Mesothelial cell of epicardium (in vitro differentiated cells): ENCODE data around the gene PSG4. TPM values are rescaled to one million over a fixed set of nuclear protein-coding genes. Genes with fewer than 3 reads are reported as not detected.
"Not testable (repeated sequence)": the region's sequence is repeated elsewhere in the genome, so short reads cannot be mapped to it uniquely, and the experiment has no call there.

Experiments
- DNase-seq, 2 experiments: peaks; one replicate each; pipeline ENCODE4 v3.0.0; 2021; ENCODE audit warnings: low spot score in 2 of 2; ENCODE audit not compliant: unreplicated experiment in 2 of 2
- H3K27ac Mint-ChIP-seq: 2 replicates; pipeline ENCODE4 v1.8.0; 2021; ENCODE audit warnings: mixed read lengths
- H3K27me3 Mint-ChIP-seq: 2 replicates; pipeline ENCODE4 v1.8.0; 2021; ENCODE audit warnings: low read depth, mixed read lengths
- H3K36me3 Mint-ChIP-seq: 2 replicates; pipeline ENCODE4 v1.8.0; 2021; ENCODE audit warnings: mixed read lengths
- H3K4me1 Mint-ChIP-seq: 2 replicates; pipeline ENCODE4 v1.8.0; 2021; ENCODE audit warnings: mixed read lengths
- H3K4me3 Mint-ChIP-seq: 2 replicates; pipeline ENCODE4 v1.8.0; 2021; ENCODE audit warnings: mild to moderate bottlenecking, moderate library complexity, mixed read lengths
- H3K9me3 Mint-ChIP-seq: 2 replicates; pipeline ENCODE4 v1.8.0; 2021; ENCODE audit warnings: mixed read lengths
- CTCF ChIP-seq: fragments of 200-600 bp; sonication (generic); IDR thresholded peaks from one replicate; pipeline ENCODE4 v1.5.0; 2021; ENCODE audit warnings: antibody characterized with exemption; ENCODE audit not compliant: unreplicated experiment
- total RNA-seq: library from RNA; stranded (reverse); gene quantifications from 3 replicates; pipeline ENCODE4 v1.2.1, GENCODE V29; 2021

Gene PSG4
- total RNA-seq: not detected in 3 replicates

DNA sequence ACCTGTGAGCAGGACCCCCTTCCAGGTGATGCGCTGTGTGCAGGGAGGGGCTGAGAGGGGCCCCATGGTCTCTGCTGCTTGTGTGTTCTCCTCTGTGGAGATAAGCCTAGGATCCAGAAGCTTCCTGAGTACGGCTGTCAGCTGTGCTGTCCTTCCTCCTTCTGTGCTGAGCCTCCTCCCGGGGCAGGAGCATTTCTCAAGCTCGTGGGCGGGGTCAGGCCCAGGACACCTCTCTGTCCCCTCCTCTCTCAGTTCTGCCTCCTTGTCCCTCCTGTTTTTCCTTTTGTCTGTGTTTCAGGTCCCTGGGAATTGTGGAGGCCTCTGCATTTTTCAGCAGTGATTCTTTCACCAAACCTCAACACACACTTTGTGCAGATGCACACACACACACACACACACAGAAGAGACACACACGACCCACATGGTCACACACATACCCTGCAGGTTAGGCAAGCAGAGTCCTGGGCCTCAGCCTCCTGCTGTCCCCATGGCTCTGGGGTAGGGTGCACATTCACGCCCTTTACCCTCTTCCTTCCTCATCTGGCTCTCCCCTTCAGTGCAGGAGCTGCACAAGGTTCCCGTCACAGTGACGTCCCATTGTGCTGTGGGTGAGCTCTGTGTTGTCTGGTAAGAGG, at the start of gene PSG4:
TSS of gene PSG4 (minus strand) at position 168 of the 635 bp plus-strand sequence. CDS start at position 66, 102 bp downstream.
- not testable (repeated sequence) for H3K36me3 Mint-ChIP-seq, H3K27ac Mint-ChIP-seq, DNase-seq, H3K4me3 Mint-ChIP-seq, H3K27me3 Mint-ChIP-seq, H3K4me1 Mint-ChIP-seq
- peaks cover 27% of the 10 kb centered on the region for H3K9me3 Mint-ChIP-seq

GRCh38 chr19:43251428-43251827, 46.0 kb upstream of the PSG4 start:
- not testable (repeated sequence) for H3K27me3 Mint-ChIP-seq, H3K36me3 Mint-ChIP-seq, H3K4me1 Mint-ChIP-seq, H3K27ac Mint-ChIP-seq, DNase-seq, H3K4me3 Mint-ChIP-seq
- peaks cover 32% of the 10 kb centered on the region for H3K9me3 Mint-ChIP-seq

DNA sequence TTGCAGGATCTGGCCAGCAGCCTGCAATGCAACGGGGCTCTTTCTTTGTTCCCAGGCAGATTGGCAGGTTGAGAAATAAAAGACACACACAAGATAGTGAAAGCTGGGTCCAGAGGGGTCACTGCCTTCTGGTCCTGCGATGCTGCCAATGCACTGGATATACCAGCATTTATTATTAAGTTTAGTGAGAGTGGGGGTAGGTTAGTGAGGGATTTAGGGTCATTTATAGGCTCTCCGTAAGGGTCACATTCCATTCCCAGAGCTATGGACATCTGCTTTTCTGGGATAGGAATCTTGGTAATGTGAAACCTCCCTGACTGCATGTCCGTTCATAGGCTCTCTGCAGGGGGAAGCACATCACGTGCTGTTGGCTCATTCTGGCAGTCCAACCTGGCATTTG, 44.9 kb upstream of the PSG4 start:
- not testable (repeated sequence) for DNase-seq, H3K4me3 Mint-ChIP-seq, H3K36me3 Mint-ChIP-seq, H3K27ac Mint-ChIP-seq, H3K4me1 Mint-ChIP-seq, H3K27me3 Mint-ChIP-seq
- H3K9me3 Mint-ChIP-seq: peaks cover 25% of the 10 kb centered on the region

GRCh38 chr19:43248635-43249002, 43.2 kb upstream of the PSG4 start:
- peaks cover 22% of the 10 kb centered on the region for H3K9me3 Mint-ChIP-seq

GRCh38 chr19:43247243-43247880, 41.9 kb upstream of the PSG4 start:
- not testable (repeated sequence) for H3K27ac Mint-ChIP-seq, H3K27me3 Mint-ChIP-seq, H3K4me3 Mint-ChIP-seq, H3K4me1 Mint-ChIP-seq, H3K36me3 Mint-ChIP-seq, DNase-seq
- peaks cover 22% of the 10 kb centered on the region for H3K9me3 Mint-ChIP-seq

More at GRCh38 chr19:43248635-43249002, 43.2 kb upstream of the PSG4 start:
- not testable (repeated sequence) for H3K27ac Mint-ChIP-seq, DNase-seq, H3K27me3 Mint-ChIP-seq, H3K4me3 Mint-ChIP-seq, H3K36me3 Mint-ChIP-seq, H3K4me1 Mint-ChIP-seq

GRCh38 chr19:43245848-43246247, 40.4 kb upstream of the PSG4 start:
- H3K4me1 Mint-ChIP-seq, H3K27me3 Mint-ChIP-seq, H3K36me3 Mint-ChIP-seq, H3K27ac Mint-ChIP-seq, DNase-seq, H3K4me3 Mint-ChIP-seq: not testable (repeated sequence)
- H3K9me3 Mint-ChIP-seq: peaks cover 21% of the 10 kb centered on the region

DNA sequence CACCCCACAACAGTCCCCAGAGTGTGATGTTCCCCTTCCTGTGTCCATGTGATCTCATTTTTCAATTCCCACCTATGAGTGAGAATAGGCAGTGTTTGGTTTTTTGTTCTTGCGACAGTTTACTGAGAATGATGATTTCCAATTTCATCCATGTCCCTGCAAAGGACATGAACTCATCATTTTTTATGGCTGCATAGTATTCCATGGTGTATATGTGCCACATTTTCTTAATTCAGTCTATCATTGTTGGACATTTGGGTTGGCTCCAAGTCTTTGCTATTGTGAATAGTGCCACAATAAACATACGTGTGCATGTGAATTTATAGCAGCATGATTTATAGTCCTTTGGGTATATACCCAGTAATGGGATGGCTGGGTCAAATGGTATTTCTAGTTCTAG, 36.8 kb upstream of the PSG4 start:
- H3K9me3 Mint-ChIP-seq: peaks cover 29% of the 10 kb centered on the region
- H3K4me1 Mint-ChIP-seq: not testable (repeated sequence)

GRCh38 chr19:43238213-43238612, 32.8 kb upstream of the PSG4 start:
- H3K9me3 Mint-ChIP-seq: peaks cover 29% of the 10 kb centered on the region
- H3K36me3 Mint-ChIP-seq, H3K27me3 Mint-ChIP-seq, H3K4me1 Mint-ChIP-seq, H3K27ac Mint-ChIP-seq, H3K4me3 Mint-ChIP-seq, DNase-seq: not testable (repeated sequence)

More for the DNA sequence above, 36.8 kb upstream of the PSG4 start:
- H3K27ac Mint-ChIP-seq, H3K4me3 Mint-ChIP-seq, H3K27me3 Mint-ChIP-seq, DNase-seq, H3K36me3 Mint-ChIP-seq: not testable (repeated sequence)

- H3K9me3 Mint-ChIP-seq: peaks cover 19% of the 10 kb centered on the region
- DNase-seq, H3K27me3 Mint-ChIP-seq, H3K4me3 Mint-ChIP-seq, H3K27ac Mint-ChIP-seq, H3K36me3 Mint-ChIP-seq, H3K4me1 Mint-ChIP-seq: not testable (repeated sequence)
Measured at GRCh38 chr19:43235686-43236085, 30.2 kb upstream of the PSG4 start.

DNA sequence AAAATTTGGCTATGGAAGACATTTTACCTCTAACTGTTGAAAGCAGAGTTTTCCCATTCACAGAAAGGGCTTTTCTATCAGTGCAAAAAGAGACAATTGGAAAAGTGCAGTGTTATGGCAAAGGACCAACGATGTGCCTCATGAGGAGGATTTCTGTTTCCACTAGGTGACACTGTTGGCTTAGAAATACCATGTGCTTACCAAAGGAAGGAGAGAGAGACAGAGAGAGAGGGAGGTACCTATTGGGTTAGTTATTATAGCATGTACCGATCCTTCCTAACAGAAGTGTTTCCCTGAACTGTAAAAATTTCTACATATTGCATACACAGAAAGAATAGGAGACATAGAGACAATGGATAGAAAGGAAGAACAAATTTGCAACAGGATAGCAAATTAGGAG, 23.9 kb upstream of the PSG4 start:
- Mint-ChIP-seq H3K4me3 (no peak overlapping the region), H3K36me3 (peaks cover 2% of the 10 kb centered on the region), H3K27ac (no peak overlapping the region), H3K9me3 (peaks cover 9% of the 10 kb centered on the region), H3K4me1 (no peaks in the 10 kb centered on the region), H3K27me3 (no peaks in the 10 kb centered on the region)
- no peak for TF ChIP-seq CTCF
- no peak for DNase-seq

DNA sequence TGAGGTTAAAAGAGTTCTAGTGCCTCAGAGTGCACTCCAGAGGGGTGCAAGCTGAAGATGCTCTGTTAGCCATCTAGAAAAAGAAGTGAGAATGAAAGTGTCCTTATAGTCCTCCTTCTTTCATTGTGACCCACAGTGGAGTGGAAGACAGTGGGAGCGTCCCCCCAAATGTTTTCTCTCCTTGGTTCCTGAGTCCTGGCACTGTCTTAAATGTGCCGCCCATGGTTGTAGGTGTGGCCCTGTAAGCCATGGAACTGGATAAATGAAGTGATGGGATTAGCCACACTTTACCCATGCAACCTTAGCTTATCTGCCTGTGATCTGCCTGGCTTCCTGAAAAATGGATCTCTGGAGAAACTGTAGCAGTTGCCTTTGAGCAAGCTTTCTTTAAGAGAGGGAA, 23.3 kb upstream of the PSG4 start:
- not testable (repeated sequence) for H3K4me3 Mint-ChIP-seq, H3K4me1 Mint-ChIP-seq, H3K27ac Mint-ChIP-seq, H3K27me3 Mint-ChIP-seq, H3K9me3 Mint-ChIP-seq, H3K36me3 Mint-ChIP-seq, DNase-seq

GRCh38 chr19:43226986-43227385, 21.5 kb upstream of the PSG4 start:
- H3K4me1 Mint-ChIP-seq, H3K36me3 Mint-ChIP-seq, H3K4me3 Mint-ChIP-seq, H3K27ac Mint-ChIP-seq, DNase-seq, H3K9me3 Mint-ChIP-seq, H3K27me3 Mint-ChIP-seq: not testable (repeated sequence)
